Caco-2 (cell line): ENCODE measurements around the gene ACP5. TPM values are rescaled to one million over a fixed set of nuclear protein-coding genes. Genes with fewer than 3 reads are reported as not detected.

ENCODE experiments used
- BruUV-seq: library from RNA; stranded (reverse); fragments of 400-500 nt; replicated peaks from 2 replicates; lab custom pipeline; 2021; lab: Mats Ljungman, UMichigan
- CTCF ChIA-PET: fragments of 300-600 bp; sonication (Branson Sonifier 250); formaldehyde crosslinking; loops from one replicate; lab custom pipeline; 2022; ENCODE audit warnings: antibody characterized with exemption; lab: Charles Lee
- POLR2A ChIA-PET: fragments of 300-600 bp; sonication (Branson Sonifier 250); formaldehyde crosslinking; loops from one replicate; lab custom pipeline; 2022; ENCODE audit warnings: antibody characterized with exemption; lab: Charles Lee
- DNase-seq, 2 experiments: peaks; one replicate each; pipeline versions ENCODE4 v3.0.0 to v3.0.0-alpha.2; 2020 to 2022
- H3K27me3 ChIP-seq: replicated peaks from 2 replicates; pipeline ENCODE4 v1.6.0; 2011; ENCODE audit warnings: low read length; ENCODE audit not compliant: control insufficient read depth, insufficient read depth
- H3K36me3 ChIP-seq: 2 replicates; pipeline ENCODE4 v1.5.1; 2011; ENCODE audit warnings: low read length; ENCODE audit not compliant: control insufficient read depth, insufficient read depth
- H3K4me1 ChIP-seq: fragments of 250-450 bp; sonication (Bioruptor Pico); 2 replicates; pipeline ENCODE4 v1.5.1; 2020; ENCODE audit warnings: mild to moderate bottlenecking
- H3K4me3 ChIP-seq: 2 replicates; pipeline ENCODE4 v1.5.1; 2011; ENCODE audit warnings: low read depth, mild to moderate bottlenecking, control low read depth, low read length
- H3K9me3 ChIP-seq: fragments of 250-450 bp; sonication (Bioruptor Pico); 2 replicates; pipeline ENCODE4 v1.5.1; 2020; ENCODE audit warnings: mild to moderate bottlenecking, moderate library complexity
- H3K27ac Mint-ChIP-seq: one replicate; pipeline ENCODE4 v1.8.0; 2022; ENCODE audit warnings: mixed read lengths; ENCODE audit not compliant: unreplicated experiment
- H3K27me3 Mint-ChIP-seq: one replicate; pipeline ENCODE4 v1.8.0; 2022; ENCODE audit warnings: mixed read lengths; ENCODE audit not compliant: insufficient read depth, unreplicated experiment
- H3K36me3 Mint-ChIP-seq: one replicate; pipeline ENCODE4 v1.8.0; 2022; ENCODE audit warnings: mild to moderate bottlenecking, mixed read lengths; ENCODE audit not compliant: insufficient read depth, unreplicated experiment
- H3K4me1 Mint-ChIP-seq: one replicate; pipeline ENCODE4 v1.8.0; 2022; ENCODE audit warnings: low read depth, mixed read lengths; ENCODE audit not compliant: unreplicated experiment
- H3K4me3 Mint-ChIP-seq: one replicate; pipeline ENCODE4 v1.8.0; 2022; ENCODE audit warnings: mild to moderate bottlenecking, moderate library complexity, mixed read lengths; ENCODE audit not compliant: unreplicated experiment
- H3K9me3 Mint-ChIP-seq: one replicate; pipeline ENCODE4 v1.8.0; 2022; ENCODE audit warnings: mixed read lengths; ENCODE audit not compliant: unreplicated experiment
- CTCF ChIP-seq, 2 experiments: fragments of 200-600 bp in 1 of 2; IDR thresholded peaks; 1 replicate in 1 of 2; 2 replicates in 1 of 2; pipeline versions ENCODE4 v1.5.1 to v1.8.0; 2011 to 2022; ENCODE audit warnings: antibody characterized with exemption in 1 of 2, control low read depth in 1 of 2, inconsistent platforms in 1 of 2, low read depth in 1 of 2, low read length in 1 of 2, mild to moderate bottlenecking in 1 of 2, moderate library complexity in 1 of 2; ENCODE audit not compliant: insufficient read depth in 1 of 2, severe bottlenecking in 1 of 2, unreplicated experiment in 1 of 2
- intact Hi-C: fragments of 100-400 bp; cut with micrococcal nuclease; formaldehyde crosslinking; loops from one replicate; pipeline ENCODE4 v1.10.0; 2022; ENCODE audit not compliant: unreplicated experiment
- total RNA-seq: library from RNA; stranded (reverse); gene quantifications from 2 replicates; pipeline ENCODE4 v1.2.3, GENCODE V29; 2022

Gene ACP5
- total RNA-seq, 1 experiment from 2014 or later, result 0.48 TPM

- Mint-ChIP-seq H3K9me3 (no peaks in the 10 kb centered on the region), H3K4me3 (no peak overlapping the region), H3K4me1 (no peaks in the 10 kb centered on the region), H3K27me3 (no peaks in the 10 kb centered on the region), H3K36me3 (no peaks in the 10 kb centered on the region), H3K27ac (no peak overlapping the region)
- intact Hi-C loops, result no loop called here
- ChIA-PET CTCF (no interaction called here), POLR2A (no interaction called here)
- H3K4me3 ChIP-seq, result no peak overlapping the region
- no TSS peak for BruUV-seq
- H3K36me3 ChIP-seq, result no peaks in the 10 kb centered on the region
- no peak for DNase-seq
- H3K9me3 ChIP-seq, result no peaks in the 10 kb centered on the region
- peaks cover 1% of the 10 kb centered on the region; the same call in 1 of the 2 replicates for H3K4me1 ChIP-seq
- H3K27me3 ChIP-seq, result no peaks in the 10 kb centered on the region
- TF ChIP-seq CTCF (IDR thresholded peaks at IDR 0.05; ENCODE audit: insufficient read depth in 1 of 2, low read depth in 1 of 2, low read length in 1 of 2, severe bottlenecking in 1 of 2, unreplicated experiment in 1 of 2), result no peak
Measured at GRCh38 chr19:11540645-11541044, 36.8 kb downstream of the ACP5 start.

DNA sequence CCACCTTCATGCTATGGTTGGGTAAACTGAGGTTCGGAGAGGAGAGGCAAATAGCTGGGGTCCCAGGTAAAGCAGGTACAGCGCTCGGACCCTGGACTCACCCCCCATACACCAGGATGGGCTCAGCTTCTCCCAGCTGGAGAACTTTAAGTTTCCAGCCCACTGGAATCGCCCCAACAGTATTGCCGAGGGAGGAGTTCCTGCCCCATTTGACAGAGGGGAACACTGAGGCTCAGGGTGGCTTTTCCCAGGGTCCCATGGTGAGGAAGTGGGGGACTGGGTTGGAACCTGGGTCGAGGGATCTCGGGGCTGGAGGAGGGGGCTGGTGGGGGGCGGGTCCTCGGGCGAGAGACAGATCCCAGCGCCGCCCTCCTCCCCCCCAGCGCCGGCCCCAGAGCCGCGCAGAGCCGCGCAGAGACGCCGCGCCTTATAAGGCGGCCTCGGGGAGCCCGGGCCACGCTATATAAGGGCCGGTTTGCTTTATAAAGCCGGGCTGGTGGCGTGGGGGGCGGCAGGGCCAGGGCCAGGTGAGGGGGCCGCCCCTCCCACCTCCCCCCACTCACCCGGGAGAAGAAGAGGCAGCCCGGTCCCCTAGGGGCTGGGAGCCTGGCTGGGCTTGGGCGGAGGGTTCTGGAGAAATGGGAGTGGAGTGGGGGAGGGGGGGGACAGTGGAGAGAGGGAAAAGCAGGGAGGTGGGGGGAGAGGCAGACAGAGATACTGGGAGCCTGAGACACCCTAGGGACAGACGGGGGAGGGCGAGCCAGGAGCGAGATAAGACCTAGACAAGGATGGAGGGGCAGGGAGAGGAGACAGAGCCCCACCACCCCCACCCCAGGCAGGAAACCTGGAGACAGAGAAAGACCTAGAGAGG, 37.7 kb downstream of the ACP5 start:
- POLR2A ChIA-PET, result no interaction called here
- CTCF ChIA-PET, result no interaction called here
- no peaks in the 10 kb centered on the region for H3K27me3 Mint-ChIP-seq
- Histone ChIP-seq H3K4me1 (peaks cover 4% of the 10 kb centered on the region; the same call in 1 of the 2 replicates), H3K9me3 (no peaks in the 10 kb centered on the region), H3K27me3 (no peaks in the 10 kb centered on the region), H3K4me3 (peak overlapping the region; percentile 27), H3K36me3 (no peaks in the 10 kb centered on the region)
- no peak overlapping the region for H3K27ac Mint-ChIP-seq
- peak overlapping the region; percentile 6 for H3K4me3 Mint-ChIP-seq
- H3K4me1 Mint-ChIP-seq, result no peaks in the 10 kb centered on the region
- H3K9me3 Mint-ChIP-seq, result no peaks in the 10 kb centered on the region
- BruUV-seq, result no TSS peak
- DNase-seq, result no peak
- intact Hi-C loops, result no loop called here
- TF ChIP-seq CTCF (IDR thresholded peaks at IDR 0.05; ENCODE audit: insufficient read depth in 1 of 2, low read depth in 1 of 2, low read length in 1 of 2, severe bottlenecking in 1 of 2, unreplicated experiment in 1 of 2), result no peak
- H3K36me3 Mint-ChIP-seq, result no peaks in the 10 kb centered on the region

DNA sequence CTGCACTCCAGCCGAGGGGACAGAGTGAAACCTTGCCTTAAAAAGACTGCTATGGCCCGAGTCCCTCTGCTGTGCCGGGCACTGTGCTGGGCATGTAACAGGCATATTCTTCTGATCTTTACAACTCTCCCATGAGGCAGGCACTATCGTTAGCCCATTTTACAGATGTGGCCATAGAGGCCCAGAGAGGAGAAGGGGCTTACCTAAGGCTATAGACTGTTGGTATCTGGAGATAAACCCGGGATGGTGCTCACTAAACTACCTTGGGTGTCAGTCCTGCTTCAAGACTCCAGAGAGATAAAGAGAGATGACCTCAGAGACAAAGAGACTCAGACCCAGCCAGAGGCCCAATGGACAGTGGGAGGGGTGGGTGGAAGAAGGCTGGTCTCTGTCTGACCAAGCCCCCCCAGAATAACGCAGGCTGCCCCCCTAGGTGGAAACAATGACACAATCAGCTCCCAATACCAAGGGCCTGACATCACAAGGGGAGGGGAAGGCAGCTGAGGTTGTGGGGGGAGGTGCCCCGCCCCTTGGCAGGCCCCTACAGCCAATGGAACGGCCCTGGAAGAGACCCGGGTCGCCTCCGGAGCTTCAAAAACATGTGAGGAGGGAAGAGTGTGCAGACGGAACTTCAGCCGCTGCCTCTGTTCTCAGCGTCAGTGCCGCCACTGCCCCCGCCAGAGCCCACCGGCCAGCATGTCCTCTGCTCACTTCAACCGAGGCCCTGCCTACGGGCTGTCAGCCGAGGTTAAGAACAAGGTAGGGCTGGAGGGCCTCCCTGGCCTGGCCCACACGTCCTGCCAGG, 39.0 kb downstream of the ACP5 start, which contains the start of gene CNN1:
TSS of gene CNN1 (plus strand) at position 620 of the 805 bp plus-strand sequence. CDS start at position 697, 77 bp downstream.
- no peaks in the 10 kb centered on the region for H3K4me1 Mint-ChIP-seq
- H3K27me3 Mint-ChIP-seq, result no peaks in the 10 kb centered on the region
- intact Hi-C loops, result no loop called here
- Histone ChIP-seq H3K9me3 (no peaks in the 10 kb centered on the region), H3K4me1 (peaks cover 4% of the 10 kb centered on the region; the same call in 1 of the 2 replicates), H3K36me3 (no peaks in the 10 kb centered on the region), H3K27me3 (no peaks in the 10 kb centered on the region), H3K4me3 (no peak within 1 kb of the TSS)
- H3K4me3 Mint-ChIP-seq, result peak within 1 kb of the TSS; percentile 6
- no peak for TF ChIP-seq CTCF (IDR thresholded peaks at IDR 0.05; ENCODE audit: insufficient read depth in 1 of 2, low read depth in 1 of 2, low read length in 1 of 2, severe bottlenecking in 1 of 2, unreplicated experiment in 1 of 2)
- BruUV-seq, result no TSS peak
- POLR2A ChIA-PET, result no interaction called here
- CTCF ChIA-PET, result interaction anchor here (0.6 kb wide), 1 partner anchor 100 kb away, joined by 3 read pairs; no protein-coding TSS in a partner anchor
- H3K36me3 Mint-ChIP-seq, result no peaks in the 10 kb centered on the region
- DNase-seq, result peak in 1 of 2 experiments; percentile 25
- H3K27ac Mint-ChIP-seq, result no peak within 1 kb of the TSS
- H3K9me3 Mint-ChIP-seq, result no peaks in the 10 kb centered on the region
